ENCODE measurements around the gene OPRM1.

- TF ChIP-seq POLR2A (IDR thresholded peaks at IDR 0.05), result no peak
- TF ChIP-seq POLR2AphosphoS5 (IDR thresholded peaks at IDR 0.05), result no peak
- TF ChIP-seq CTCF (IDR thresholded peaks at IDR 0.05), result no peak
These were observed 49.1 kb upstream of the OPRM1 start for GRCh38 chr6:153989989-153990388.
